PC-9 (cell line): ENCODE measurements around the gene AP3S2. TPM values are rescaled to one million over a fixed set of nuclear protein-coding genes. Genes with fewer than 3 reads are reported as not detected.
A peak's percentile ranks its signal among the peaks of the same experiment; 100 is the strongest.

ENCODE experiments used
- BruUV-seq: library from RNA; stranded (reverse); fragments of 400-500 nt; replicated peaks from 2 replicates; lab custom pipeline; 2021; lab: Mats Ljungman, UMichigan
- CTCF ChIA-PET: fragments of 300-600 bp; sonication (Branson Sonifier 250); formaldehyde crosslinking; loops from one replicate; lab custom pipeline; 2022; ENCODE audit warnings: antibody characterized with exemption; lab: Charles Lee
- POLR2A ChIA-PET: fragments of 300-600 bp; sonication (Branson Sonifier 250); formaldehyde crosslinking; loops from one replicate; lab custom pipeline; 2022; ENCODE audit warnings: antibody characterized with exemption; ENCODE audit not compliant: unreplicated experiment; lab: Charles Lee
- DNase-seq, 2 experiments: peaks; one replicate each; pipeline versions ENCODE4 v3.0.0 to v3.0.0-alpha.2; 2015 to 2022; ENCODE audit warnings: mixed read lengths in 1 of 2
- H2AFZ ChIP-seq: fragments of 200-600 bp; sonication (generic); 2 replicates; pipeline ENCODE4 v1.8.1; 2017; ENCODE audit warnings: antibody characterized with exemption
- H3F3A ChIP-seq: fragments of 200-600 bp; sonication (generic); 2 replicates; pipeline ENCODE4 v1.8.1; 2017; ENCODE audit warnings: antibody characterized with exemption, mild to moderate bottlenecking, low read depth; ENCODE audit not compliant: insufficient read depth
- H3K27ac ChIP-seq: fragments of 200-600 bp; sonication (generic); 2 replicates; pipeline ENCODE4 v1.6.1; 2016; ENCODE audit warnings: mixed run types
- H3K27me3 ChIP-seq: fragments of 200-600 bp; sonication (generic); 2 replicates; pipeline ENCODE4 v1.6.1; 2016; ENCODE audit warnings: low read depth, mixed run types; ENCODE audit not compliant: insufficient read depth
- H3K36me3 ChIP-seq: fragments of 200-600 bp; sonication (generic); 2 replicates; pipeline ENCODE4 v1.6.1; 2016; ENCODE audit warnings: low read depth, mixed run types
- H3K4me1 ChIP-seq: fragments of 200-600 bp; sonication (generic); replicated peaks from 2 replicates; pipeline ENCODE4 v1.6.1; 2016; ENCODE audit warnings: mixed run types; ENCODE audit not compliant: insufficient read depth
- H3K4me2 ChIP-seq: fragments of 200-600 bp; sonication (generic); 2 replicates; pipeline ENCODE4 v1.6.1; 2017; ENCODE audit warnings: mixed run types
- H3K4me3 ChIP-seq: fragments of 200-600 bp; sonication (generic); 2 replicates; pipeline ENCODE4 v1.6.1; 2016; ENCODE audit warnings: mixed run types
- H3K79me2 ChIP-seq: fragments of 200-600 bp; sonication (generic); 2 replicates; pipeline ENCODE4 v1.6.1; 2017; ENCODE audit warnings: low read depth, mixed run types
- H3K9me2 ChIP-seq: fragments of 200-600 bp; sonication (generic); 2 replicates; pipeline ENCODE4 v1.8.1; 2017; ENCODE audit warnings: mild to moderate bottlenecking; ENCODE audit not compliant: insufficient read depth
- H3K9me3 ChIP-seq: fragments of 200-600 bp; sonication (generic); 2 replicates; pipeline ENCODE4 v1.8.1; 2016; ENCODE audit warnings: low read depth; ENCODE audit not compliant: insufficient read depth
- H4K20me1 ChIP-seq: fragments of 200-600 bp; sonication (generic); 2 replicates; pipeline ENCODE4 v1.8.1; 2017; ENCODE audit not compliant: insufficient read depth
- EZH2 ChIP-seq: fragments of 200-600 bp; sonication (generic); IDR thresholded peaks from 2 replicates; pipeline ENCODE4 v1.8.0; 2017; ENCODE audit warnings: antibody characterized with exemption, low read depth
- intact Hi-C: fragments of 100-400 bp; cut with micrococcal nuclease; formaldehyde crosslinking; loops from one replicate; pipeline ENCODE4 v1.10.0; 2022; ENCODE audit not compliant: unreplicated experiment
- total RNA-seq: library from RNA; stranded (reverse); gene quantifications from 2 replicates; pipeline ENCODE4 v1.2.3, GENCODE V29; 2021
- TF ChIP-seq, protein P1 (sequence below): fragments of 200-600 bp; sonication (generic); conservative IDR thresholded peaks from 2 replicates; pipeline ENCODE4 v1.6.1; 2017; ENCODE audit warnings: mixed run types, antibody characterized with exemption, mild to moderate bottlenecking, moderate library complexity

AP3S2 gene
- total RNA-seq, 1 experiment from 2014 or later = 57.6 TPM

DNA sequence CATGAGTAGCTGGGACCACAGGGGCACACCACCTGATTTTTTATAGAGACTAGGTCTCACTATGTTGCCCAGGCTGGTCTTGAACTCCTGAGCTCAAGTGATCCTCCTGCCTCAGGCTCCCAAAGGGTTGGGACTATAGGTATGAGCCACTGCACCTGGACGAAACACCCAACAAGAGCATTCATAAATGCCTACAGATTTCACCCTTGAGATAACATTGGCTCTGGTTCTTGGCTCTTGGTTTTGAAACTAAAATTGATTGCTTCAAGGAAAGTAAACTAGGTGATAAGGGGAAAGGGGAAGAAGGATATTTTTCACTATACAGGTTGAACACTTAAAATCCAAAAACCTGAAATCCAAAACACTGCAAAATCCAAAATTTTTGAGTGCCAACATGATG is 10.3 kb downstream of the AP3S2 start:
- POLR2A ChIA-PET = no interaction called here
- intact Hi-C loops = loop anchor here (10.0 kb wide), 1 partner anchor 439 kb away; no protein-coding TSS in a partner anchor
- Histone ChIP-seq H3K4me2 (no peak overlapping the region), H3K27ac (no peak overlapping the region), H3K79me2 (no peaks in the 10 kb centered on the region), H3K4me1 (no peaks in the 10 kb centered on the region), H2AFZ (no peak overlapping the region), H4K20me1 (no peaks in the 10 kb centered on the region; the same call in 1 of the 2 replicates), H3K36me3 (peaks cover 40% of the 10 kb centered on the region), H3K9me3 (no peaks in the 10 kb centered on the region), H3K4me3 (no peak overlapping the region), H3F3A (peaks cover 18% of the 10 kb centered on the region), H3K27me3 (no peaks in the 10 kb centered on the region), H3K9me2 (no peaks in the 10 kb centered on the region)
- TF ChIP-seq EZH2 = no peak
- TF ChIP-seq, protein P1, sequence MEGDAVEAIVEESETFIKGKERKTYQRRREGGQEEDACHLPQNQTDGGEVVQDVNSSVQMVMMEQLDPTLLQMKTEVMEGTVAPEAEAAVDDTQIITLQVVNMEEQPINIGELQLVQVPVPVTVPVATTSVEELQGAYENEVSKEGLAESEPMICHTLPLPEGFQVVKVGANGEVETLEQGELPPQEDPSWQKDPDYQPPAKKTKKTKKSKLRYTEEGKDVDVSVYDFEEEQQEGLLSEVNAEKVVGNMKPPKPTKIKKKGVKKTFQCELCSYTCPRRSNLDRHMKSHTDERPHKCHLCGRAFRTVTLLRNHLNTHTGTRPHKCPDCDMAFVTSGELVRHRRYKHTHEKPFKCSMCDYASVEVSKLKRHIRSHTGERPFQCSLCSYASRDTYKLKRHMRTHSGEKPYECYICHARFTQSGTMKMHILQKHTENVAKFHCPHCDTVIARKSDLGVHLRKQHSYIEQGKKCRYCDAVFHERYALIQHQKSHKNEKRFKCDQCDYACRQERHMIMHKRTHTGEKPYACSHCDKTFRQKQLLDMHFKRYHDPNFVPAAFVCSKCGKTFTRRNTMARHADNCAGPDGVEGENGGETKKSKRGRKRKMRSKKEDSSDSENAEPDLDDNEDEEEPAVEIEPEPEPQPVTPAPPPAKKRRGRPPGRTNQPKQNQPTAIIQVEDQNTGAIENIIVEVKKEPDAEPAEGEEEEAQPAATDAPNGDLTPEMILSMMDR = no peak
- DNase-seq = no peak
- CTCF ChIA-PET = no interaction called here
- BruUV-seq = no TSS peak

DNA sequence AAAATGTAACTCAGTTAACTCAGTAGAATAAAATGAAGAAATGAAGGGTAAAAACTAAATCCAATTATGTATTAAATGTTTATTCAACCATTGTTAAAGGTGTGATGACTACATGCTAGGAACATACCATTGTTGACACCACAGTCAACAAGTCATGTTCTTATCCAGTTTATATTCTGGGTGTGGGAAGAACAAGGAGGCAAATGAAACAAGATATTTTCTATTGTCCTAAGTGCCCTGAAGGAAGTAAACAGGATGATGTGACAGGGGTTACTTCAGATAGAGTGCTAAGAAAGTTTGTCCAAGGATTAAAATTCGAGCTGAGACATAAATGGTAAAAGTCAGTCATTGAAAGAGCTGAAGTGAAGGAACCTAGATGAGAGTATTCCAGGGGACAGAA is 13.1 kb downstream of the AP3S2 start:
- Histone ChIP-seq H3K79me2 (no peaks in the 10 kb centered on the region), H3K4me1 (no peaks in the 10 kb centered on the region), H3K4me2 (no peak overlapping the region), H4K20me1 (no peaks in the 10 kb centered on the region; the same call in 1 of the 2 replicates), H3K4me3 (no peak overlapping the region), H3K27ac (no peak overlapping the region), H3K36me3 (peaks cover 33% of the 10 kb centered on the region), H2AFZ (no peak overlapping the region), H3K9me2 (no peaks in the 10 kb centered on the region), H3F3A (peaks cover 24% of the 10 kb centered on the region; the same call in 1 of the 2 replicates), H3K9me3 (no peaks in the 10 kb centered on the region), H3K27me3 (no peaks in the 10 kb centered on the region)
- no TSS peak for BruUV-seq
- ChIA-PET POLR2A (no interaction called here), CTCF (no interaction called here)
- TF ChIP-seq, protein P1 = no peak
- TF ChIP-seq EZH2 = no peak
- intact Hi-C loops = loop anchor here (10.0 kb wide), 1 partner anchor 436 kb away; no protein-coding TSS in a partner anchor
- peak in 1 of 2 experiments; percentile 36 for DNase-seq

DNA sequence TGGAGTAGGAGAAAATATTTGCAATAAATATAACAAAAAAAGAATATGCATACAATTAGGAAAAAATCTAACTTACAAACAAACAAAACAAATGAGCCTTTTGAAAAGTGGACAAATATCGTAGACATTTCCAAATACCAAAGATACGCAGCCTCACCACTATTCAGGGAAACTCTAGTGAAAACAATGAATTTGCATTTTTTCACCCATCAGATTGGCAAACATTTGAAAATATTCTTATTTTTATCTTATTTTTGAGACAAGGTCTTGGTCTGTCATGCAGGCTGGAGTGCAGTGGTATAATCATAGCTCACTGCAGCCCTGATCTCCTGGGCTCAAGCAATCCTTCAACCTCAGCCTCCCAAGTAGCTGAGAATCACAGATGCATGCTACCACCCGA is 15.5 kb downstream of the AP3S2 start:
- H3K79me2 ChIP-seq = no peaks in the 10 kb centered on the region
- no peak overlapping the region for H3K27ac ChIP-seq
- no peaks in the 10 kb centered on the region for H3K9me3 ChIP-seq
- peaks cover 25% of the 10 kb centered on the region for H3F3A ChIP-seq
- BruUV-seq = no TSS peak
- intact Hi-C loops = loop anchor here (5.0 kb wide), 1 partner anchor 66 kb away; the partner anchor contains the start of gene ANPEP
- 0 out of 2 replicates have a peak, but pooled peaks cover 11% of the 10 kb centered on the region for H3K36me3 ChIP-seq
- no peak overlapping the region for H2AFZ ChIP-seq
- TF ChIP-seq, protein P1 = no peak
- no peak for TF ChIP-seq EZH2
- no peaks in the 10 kb centered on the region for H4K20me1 ChIP-seq
- no peak overlapping the region for H3K4me3 ChIP-seq
- ChIA-PET CTCF (no interaction called here), POLR2A (interaction anchor here (0.6 kb wide), 1 partner anchor 621 kb away, joined by 4 read pairs; no protein-coding TSS in a partner anchor)
- no peaks in the 10 kb centered on the region for H3K4me1 ChIP-seq
- no peaks in the 10 kb centered on the region for H3K27me3 ChIP-seq
- no peaks in the 10 kb centered on the region for H3K9me2 ChIP-seq
- no peak overlapping the region for H3K4me2 ChIP-seq
- DNase-seq = no peak
